ENCODE results near the gene FAM110A. TPM values are rescaled to one million over a fixed set of nuclear protein-coding genes. Genes with fewer than 3 reads are reported as not detected.

Gene FAM110A
- total RNA-seq, 4 donors from 2014 or later: 2.9 to 5.2 (median 3.1) TPM

- DNase-seq (ENCODE audit: low spot score): no peak
- TF ChIP-seq, protein P1, sequence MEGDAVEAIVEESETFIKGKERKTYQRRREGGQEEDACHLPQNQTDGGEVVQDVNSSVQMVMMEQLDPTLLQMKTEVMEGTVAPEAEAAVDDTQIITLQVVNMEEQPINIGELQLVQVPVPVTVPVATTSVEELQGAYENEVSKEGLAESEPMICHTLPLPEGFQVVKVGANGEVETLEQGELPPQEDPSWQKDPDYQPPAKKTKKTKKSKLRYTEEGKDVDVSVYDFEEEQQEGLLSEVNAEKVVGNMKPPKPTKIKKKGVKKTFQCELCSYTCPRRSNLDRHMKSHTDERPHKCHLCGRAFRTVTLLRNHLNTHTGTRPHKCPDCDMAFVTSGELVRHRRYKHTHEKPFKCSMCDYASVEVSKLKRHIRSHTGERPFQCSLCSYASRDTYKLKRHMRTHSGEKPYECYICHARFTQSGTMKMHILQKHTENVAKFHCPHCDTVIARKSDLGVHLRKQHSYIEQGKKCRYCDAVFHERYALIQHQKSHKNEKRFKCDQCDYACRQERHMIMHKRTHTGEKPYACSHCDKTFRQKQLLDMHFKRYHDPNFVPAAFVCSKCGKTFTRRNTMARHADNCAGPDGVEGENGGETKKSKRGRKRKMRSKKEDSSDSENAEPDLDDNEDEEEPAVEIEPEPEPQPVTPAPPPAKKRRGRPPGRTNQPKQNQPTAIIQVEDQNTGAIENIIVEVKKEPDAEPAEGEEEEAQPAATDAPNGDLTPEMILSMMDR (IDR thresholded peaks at IDR 0.05): no peak
- no peak for ATAC-seq (ENCODE audit: low FRiP score)
Measured at GRCh38 chr20:860891-861290, 27.4 kb downstream of the FAM110A start.

DNA sequence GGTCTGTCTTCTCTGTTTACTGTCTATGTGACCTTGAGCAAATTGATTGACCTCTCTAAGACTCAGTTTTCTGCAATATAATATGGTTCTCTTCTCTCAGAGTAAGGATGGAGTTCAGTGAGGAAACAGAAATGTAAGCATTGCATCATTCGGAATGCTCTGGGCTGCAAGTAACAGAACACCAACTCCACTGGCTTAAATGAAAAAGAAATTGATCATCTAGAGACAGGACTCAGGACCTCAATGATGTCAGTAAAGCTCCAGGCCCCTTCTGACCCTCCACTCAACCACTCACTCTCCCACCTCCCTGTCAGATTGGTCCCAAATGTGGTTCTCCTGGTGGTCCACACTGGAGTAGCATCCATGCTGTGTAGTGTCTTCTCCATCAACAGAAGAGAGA is 31.9 kb downstream of the FAM110A start:
- DNase-seq (ENCODE audit: low spot score) (no peak), ATAC-seq (ENCODE audit: low FRiP score) (no peak)
- TF ChIP-seq, protein P1 (IDR thresholded peaks at IDR 0.05): no peak

DNA sequence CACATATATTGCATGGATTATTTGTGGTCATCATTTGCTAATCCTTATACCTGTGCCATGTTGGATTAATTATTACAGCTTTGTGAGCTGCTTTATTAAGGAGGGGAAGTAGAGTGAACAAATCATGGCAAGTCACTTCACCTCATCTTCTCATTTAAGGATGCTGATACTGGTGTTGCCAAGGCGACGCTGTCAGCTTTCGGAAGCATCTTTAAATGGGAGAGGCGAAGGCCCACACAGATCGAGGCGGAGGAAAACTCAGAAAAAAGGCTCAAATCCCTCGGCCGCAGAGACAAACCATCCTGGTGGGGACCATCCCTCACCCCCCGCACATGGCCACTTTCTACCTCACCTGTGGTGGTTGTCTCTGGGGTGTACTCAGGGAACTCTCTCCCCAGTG is 34.8 kb downstream of the FAM110A start:
- TF ChIP-seq, protein P1 (IDR thresholded peaks at IDR 0.05): no peak
- ATAC-seq (ENCODE audit: low FRiP score): no peak
- no peak for DNase-seq (ENCODE audit: low spot score)

DNA sequence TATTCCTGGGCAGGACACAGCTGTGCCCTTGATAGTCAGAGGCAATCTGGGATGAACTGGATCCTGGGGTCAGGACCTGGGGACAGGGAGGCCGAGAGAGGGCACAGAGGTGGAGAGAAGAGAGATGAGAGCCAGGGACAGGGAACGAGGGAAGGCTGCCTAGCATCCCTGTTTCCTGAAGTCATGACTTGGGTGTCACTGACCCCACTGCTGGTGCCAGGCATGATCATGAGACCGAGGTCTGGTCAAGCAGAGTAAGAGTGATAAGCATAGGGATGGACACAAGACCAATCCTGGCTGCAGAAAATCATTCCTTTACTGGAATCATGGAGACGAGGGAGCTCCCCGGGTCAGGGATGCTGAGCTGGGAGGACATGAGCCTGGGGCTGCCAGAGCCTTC is 36.1 kb downstream of the FAM110A start:
- TF ChIP-seq, protein P1 (IDR thresholded peaks at IDR 0.05): no peak
- ATAC-seq (ENCODE audit: low FRiP score) (no peak), DNase-seq (ENCODE audit: low spot score) (no peak)

DNA sequence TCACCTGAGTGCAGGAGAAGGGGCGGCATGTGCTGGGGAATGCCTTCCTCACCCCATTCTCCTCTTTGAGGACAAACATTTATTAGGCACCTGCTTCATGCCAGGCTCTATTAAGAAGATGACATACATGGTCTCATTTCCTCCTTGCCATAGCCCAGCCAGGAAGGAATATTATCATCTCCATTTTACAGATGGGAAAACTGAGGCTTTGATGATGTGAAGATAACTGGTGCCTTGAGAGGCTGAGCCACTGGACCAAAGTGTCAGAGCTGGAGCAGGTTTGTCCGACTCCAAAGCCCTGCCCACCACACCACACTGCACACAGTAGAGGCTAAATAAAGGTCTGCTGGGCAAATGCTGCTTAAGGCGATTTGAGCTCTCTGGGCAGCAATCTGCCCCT is 37.2 kb downstream of the FAM110A start:
- no peak for ATAC-seq (ENCODE audit: low FRiP score)
- DNase-seq (ENCODE audit: low spot score): no peak

DNA sequence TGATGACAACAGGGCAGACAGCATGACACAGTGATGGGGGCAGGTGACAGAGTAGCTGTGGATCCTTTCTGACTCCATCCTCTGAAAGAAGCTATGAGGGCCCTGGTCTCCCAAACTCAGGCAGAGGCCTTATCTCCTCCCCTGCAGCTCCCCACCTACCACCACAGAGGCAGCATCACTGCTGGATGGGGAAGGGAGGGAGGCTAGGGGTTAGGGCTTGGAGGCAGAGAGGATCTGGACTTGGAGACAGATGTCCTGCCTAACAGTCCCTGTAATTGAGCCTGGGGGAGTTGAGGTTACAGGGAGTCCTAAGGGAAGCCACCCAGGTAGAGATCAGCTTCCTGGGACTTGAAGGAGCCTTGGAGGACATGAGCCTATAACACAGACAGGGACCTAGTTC is 37.9 kb downstream of the FAM110A start:
- DNase-seq (ENCODE audit: low spot score) (no peak), ATAC-seq (ENCODE audit: low FRiP score) (no peak)
- TF ChIP-seq, protein P1 (IDR thresholded peaks at IDR 0.05): no peak

More for the DNA sequence above, 37.2 kb downstream of the FAM110A start:
- TF ChIP-seq, protein P1 (IDR thresholded peaks at IDR 0.05): no peak

GRCh38 chr20:871948-872347 is 38.4 kb downstream of the FAM110A start:
- TF ChIP-seq, protein P1 (IDR thresholded peaks at IDR 0.05): no peak
- no peak for ATAC-seq (ENCODE audit: low FRiP score)

More at GRCh38 chr20:871948-872347, 38.4 kb downstream of the FAM110A start:
- DNase-seq (ENCODE audit: low spot score): no peak
